CD4-positive, alpha-beta memory T cell (primary cell): ENCODE data around the gene TFCP2L1. TPM values are rescaled to one million over a fixed set of nuclear protein-coding genes. Genes with fewer than 3 reads are reported as not detected.

Source experiments
- CTCF ChIA-PET: fragments of 350-600 bp; sonication (Branson Sonifier 250); formaldehyde crosslinking; loops from one replicate; lab custom pipeline; 2021; ENCODE audit warnings: inconsistent platforms; ENCODE audit not compliant: partially characterized antibody; lab: Charles Lee
- POLR2A ChIA-PET: fragments of 350-600 bp; sonication (Branson Sonifier 250); formaldehyde crosslinking; loops from one replicate; lab custom pipeline; 2021; ENCODE audit not compliant: partially characterized antibody; lab: Charles Lee
- DNase-seq, 5 donors: peaks; one replicate each; pipeline versions ENCODE4 v3.0.0 to v3.0.0-alpha.2; 2020 to 2022; ENCODE audit warnings: mixed read lengths in 1 of 5
- H3K27ac ChIP-seq: one replicate; pipeline ENCODE4 v1.7.0; 2013; ENCODE audit warnings: low read depth, low read length
- H3K27me3 ChIP-seq: 2 replicates; pipeline ENCODE4 v1.7.0; 2013; ENCODE audit warnings: mild to moderate bottlenecking, low read length, moderate library complexity; ENCODE audit not compliant: insufficient read depth
- H3K36me3 ChIP-seq: 2 replicates; pipeline ENCODE4 v1.7.0; 2013; ENCODE audit warnings: mild to moderate bottlenecking, low read length, moderate library complexity; ENCODE audit not compliant: insufficient read depth
- H3K4me1 ChIP-seq: 2 replicates; pipeline ENCODE4 v1.7.0; 2013; ENCODE audit warnings: mild to moderate bottlenecking, low read length, moderate library complexity; ENCODE audit not compliant: insufficient read depth
- H3K4me3 ChIP-seq, 2 donors: one replicate each; pipeline ENCODE4 v1.7.0; 2013; ENCODE audit warnings: low read length in 2 of 2, mild to moderate bottlenecking in 1 of 2
- H3K9me3 ChIP-seq, 2 donors: one replicate each; pipeline ENCODE4 v1.7.0; 2013; ENCODE audit warnings: low read length in 2 of 2, control low read depth in 1 of 2; ENCODE audit not compliant: control insufficient read depth in 1 of 2
- H3K27ac Mint-ChIP-seq, 7 donors: one replicate each; pipeline ENCODE4 v1.8.0; 2020 to 2021; ENCODE audit warnings: mixed read lengths in 7 of 7, mild to moderate bottlenecking in 6 of 7, inconsistent platforms in 3 of 7, moderate library complexity in 3 of 7
- H3K27me3 Mint-ChIP-seq, 2 donors: one replicate each; pipeline ENCODE4 v1.8.0; 2020 to 2021; ENCODE audit warnings: mixed read lengths in 2 of 2
- H3K36me3 Mint-ChIP-seq, 2 donors: one replicate each; pipeline ENCODE4 v1.8.0; 2020 to 2021; ENCODE audit warnings: mixed read lengths in 2 of 2, inconsistent platforms in 1 of 2, mild to moderate bottlenecking in 1 of 2
- H3K4me1 Mint-ChIP-seq, 4 donors: one replicate each; pipeline ENCODE4 v1.8.0; 2020 to 2021; ENCODE audit warnings: mixed read lengths in 4 of 4, mild to moderate bottlenecking in 1 of 4
- H3K4me3 Mint-ChIP-seq, 8 donors: one replicate each; pipeline ENCODE4 v1.8.0; 2020 to 2021; ENCODE audit warnings: mixed read lengths in 8 of 8, mild to moderate bottlenecking in 7 of 8, moderate library complexity in 6 of 8, inconsistent platforms in 3 of 8
- H3K9me3 Mint-ChIP-seq, 8 donors: one replicate each; pipeline ENCODE4 v1.8.0; 2020 to 2021; ENCODE audit warnings: mixed read lengths in 8 of 8, mild to moderate bottlenecking in 5 of 8, inconsistent platforms in 3 of 8, moderate library complexity in 1 of 8
- intact Hi-C: fragments of 100-400 bp; cut with micrococcal nuclease; formaldehyde crosslinking; loops from one replicate; pipeline ENCODE4 v1.15.1; 2023
- polyA plus RNA-seq, 2 donors: library from polyadenylated mRNA; unstranded; fragments of 300-500 nt; fragmentation: Illumina TruSeq; gene quantifications; one replicate each; pipeline ENCODE4 v1.2.3, GENCODE V29; 2021
- total RNA-seq, 2 experiments: library from RNA; stranded (reverse); gene quantifications; one replicate each; pipeline ENCODE4 v1.2.3, GENCODE V29; 2021

The TFCP2L1 gene
- total and polyA plus RNA-seq, 4 experiments from 2014 or later = 0.06 TPM; not detected in 3

- no peak overlapping the region for H3K4me3 Mint-ChIP-seq
- CTCF ChIA-PET = no interaction called here
- no peak overlapping the region for H3K27ac Mint-ChIP-seq
- Histone ChIP-seq H3K36me3 (no peaks in the 10 kb centered on the region), H3K4me1 (no peaks in the 10 kb centered on the region), H3K9me3 (no peaks in the 10 kb centered on the region), H3K27ac (no peak overlapping the region), H3K27me3 (no peaks in the 10 kb centered on the region), H3K4me3 (no peak overlapping the region)
- intact Hi-C loops = no loop called here
- no peak for DNase-seq
- no peaks in the 10 kb centered on the region for H3K4me1 Mint-ChIP-seq
- POLR2A ChIA-PET = no interaction called here
- no peaks in the 10 kb centered on the region for H3K9me3 Mint-ChIP-seq
- H3K27me3 Mint-ChIP-seq = no peaks in the 10 kb centered on the region
- H3K36me3 Mint-ChIP-seq = no peaks in the 10 kb centered on the region
Measured at GRCh38 chr2:121205321-121205942, 79.6 kb downstream of the TFCP2L1 start.

GRCh38 chr2:121203591-121204249 is 81.3 kb downstream of the TFCP2L1 start:
- Histone ChIP-seq H3K27ac (no peak overlapping the region), H3K9me3 (no peaks in the 10 kb centered on the region), H3K4me1 (no peaks in the 10 kb centered on the region), H3K4me3 (no peak overlapping the region), H3K36me3 (no peaks in the 10 kb centered on the region), H3K27me3 (no peaks in the 10 kb centered on the region)
- intact Hi-C loops = no loop called here
- CTCF ChIA-PET = no interaction called here
- no peaks in the 10 kb centered on the region for H3K9me3 Mint-ChIP-seq
- H3K4me3 Mint-ChIP-seq = no peak overlapping the region
- H3K36me3 Mint-ChIP-seq = no peaks in the 10 kb centered on the region
- H3K27me3 Mint-ChIP-seq = no peaks in the 10 kb centered on the region
- no peak overlapping the region for H3K27ac Mint-ChIP-seq
- POLR2A ChIA-PET = no interaction called here
- DNase-seq = no peak
- no peaks in the 10 kb centered on the region for H3K4me1 Mint-ChIP-seq

GRCh38 chr2:121202541-121203310 is 82.3 kb downstream of the TFCP2L1 start:
- no peaks in the 10 kb centered on the region for H3K27me3 Mint-ChIP-seq
- no peak for DNase-seq
- POLR2A ChIA-PET = no interaction called here

GRCh38 chr2:121201796-121202195 is 83.2 kb downstream of the TFCP2L1 start:
- Histone ChIP-seq H3K4me1 (no peaks in the 10 kb centered on the region), H3K27me3 (no peaks in the 10 kb centered on the region), H3K27ac (no peak overlapping the region), H3K9me3 (no peaks in the 10 kb centered on the region), H3K36me3 (no peaks in the 10 kb centered on the region), H3K4me3 (no peak overlapping the region)
- H3K4me3 Mint-ChIP-seq = no peak overlapping the region
- intact Hi-C loops = no loop called here
- H3K27ac Mint-ChIP-seq = no peak overlapping the region
- ChIA-PET POLR2A (no interaction called here), CTCF (no interaction called here)
- H3K27me3 Mint-ChIP-seq = no peaks in the 10 kb centered on the region
- no peaks in the 10 kb centered on the region for H3K4me1 Mint-ChIP-seq
- no peaks in the 10 kb centered on the region for H3K36me3 Mint-ChIP-seq
- no peaks in the 10 kb centered on the region for H3K9me3 Mint-ChIP-seq
- DNase-seq = no peak

More at GRCh38 chr2:121202541-121203310, 82.3 kb downstream of the TFCP2L1 start:
- no peak overlapping the region for H3K27ac Mint-ChIP-seq
- no peak overlapping the region for H3K4me3 Mint-ChIP-seq
- Histone ChIP-seq H3K36me3 (no peaks in the 10 kb centered on the region), H3K27me3 (no peaks in the 10 kb centered on the region), H3K4me1 (no peaks in the 10 kb centered on the region), H3K4me3 (no peak overlapping the region), H3K9me3 (no peaks in the 10 kb centered on the region), H3K27ac (no peak overlapping the region)
- intact Hi-C loops = no loop called here
- no peaks in the 10 kb centered on the region for H3K4me1 Mint-ChIP-seq
- CTCF ChIA-PET = no interaction called here
- no peaks in the 10 kb centered on the region for H3K9me3 Mint-ChIP-seq
- no peaks in the 10 kb centered on the region for H3K36me3 Mint-ChIP-seq

GRCh38 chr2:121200419-121201315 is 84.3 kb downstream of the TFCP2L1 start:
- Histone ChIP-seq H3K36me3 (no peaks in the 10 kb centered on the region), H3K9me3 (no peaks in the 10 kb centered on the region), H3K4me3 (no peak overlapping the region), H3K27me3 (no peaks in the 10 kb centered on the region), H3K4me1 (no peaks in the 10 kb centered on the region), H3K27ac (no peak overlapping the region)
- H3K9me3 Mint-ChIP-seq = no peaks in the 10 kb centered on the region
- intact Hi-C loops = no loop called here
- H3K27me3 Mint-ChIP-seq = no peaks in the 10 kb centered on the region
- no peak for DNase-seq
- CTCF ChIA-PET = no interaction called here
- H3K36me3 Mint-ChIP-seq = no peaks in the 10 kb centered on the region
- no peaks in the 10 kb centered on the region for H3K4me1 Mint-ChIP-seq
- POLR2A ChIA-PET = no interaction called here
- no peak overlapping the region for H3K27ac Mint-ChIP-seq
- no peak overlapping the region for H3K4me3 Mint-ChIP-seq

GRCh38 chr2:121200011-121200347 is 85.0 kb downstream of the TFCP2L1 start:
- no peak for DNase-seq
- no peak overlapping the region for H3K4me3 ChIP-seq
- no peaks in the 10 kb centered on the region for H3K4me1 ChIP-seq
- H3K27ac ChIP-seq = no peak overlapping the region
- no peak overlapping the region for H3K27ac Mint-ChIP-seq
- no peaks in the 10 kb centered on the region for H3K27me3 Mint-ChIP-seq
- peak overlapping the region in 1 of 8 donors; percentile 23 for H3K4me3 Mint-ChIP-seq
- intact Hi-C loops = no loop called here
- POLR2A ChIA-PET = no interaction called here
- no peaks in the 10 kb centered on the region for H3K9me3 ChIP-seq
- CTCF ChIA-PET = no interaction called here
- no peaks in the 10 kb centered on the region for H3K36me3 ChIP-seq
- no peaks in the 10 kb centered on the region for H3K4me1 Mint-ChIP-seq
- H3K36me3 Mint-ChIP-seq = no peaks in the 10 kb centered on the region
- H3K9me3 Mint-ChIP-seq = no peaks in the 10 kb centered on the region
- no peaks in the 10 kb centered on the region for H3K27me3 ChIP-seq
